ENCODE measurements around the gene RAB3IL1.

The RAB3IL1 gene

DNA sequence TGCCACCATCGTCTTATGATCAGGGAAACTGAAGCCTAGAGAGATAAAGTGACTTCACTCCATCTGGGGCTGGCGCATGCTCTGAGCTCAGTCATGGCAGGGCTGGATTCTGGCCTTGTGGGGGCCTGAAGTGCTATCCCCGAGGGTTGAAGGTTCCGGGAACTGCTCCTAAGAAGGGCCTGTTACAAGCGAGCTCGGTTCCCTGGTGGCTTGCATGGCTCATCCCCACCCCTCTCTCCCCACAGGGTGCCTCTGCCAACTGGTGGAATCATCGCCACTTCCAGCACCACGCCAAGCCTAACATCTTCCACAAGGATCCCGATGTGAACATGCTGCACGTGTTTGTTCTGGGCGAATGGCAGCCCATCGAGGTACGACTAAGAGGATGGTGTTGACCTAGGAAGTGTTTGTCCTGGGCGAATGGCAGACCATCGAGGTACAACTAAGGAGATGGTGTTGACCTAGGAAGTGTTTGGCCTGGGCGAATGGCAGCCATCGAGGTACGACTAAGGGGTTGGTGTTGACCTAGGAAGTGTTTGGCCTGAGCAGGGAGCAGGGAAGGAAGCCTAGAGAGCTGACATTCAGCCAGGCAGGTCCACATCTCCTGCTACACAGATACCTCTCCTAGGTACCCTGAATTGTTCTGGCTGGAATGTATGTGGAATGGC lies 69.3 kb downstream of the RAB3IL1 start:
- H3K9ac ChIP-seq (ENCODE audit: low read depth in 1 of 2, low read length in 2 of 2) = no peak overlapping the region
- H3K36me3 ChIP-seq (ENCODE audit: control insufficient read depth in 2 of 2, insufficient read depth in 2 of 2, low read length in 2 of 2) = peaks cover 0 to 2% of the 10 kb centered on the region in 2 donors

More for the DNA sequence above, 69.3 kb downstream of the RAB3IL1 start:
- Histone ChIP-seq H3K4me1 (ENCODE audit: control insufficient read depth in 2 of 2, insufficient read depth in 2 of 2, low read length in 2 of 2) (no peaks in the 10 kb centered on the region), H3K27me3 (ENCODE audit: control insufficient read depth in 2 of 2, insufficient read depth in 2 of 2, low read length in 2 of 2) (no peaks in the 10 kb centered on the region), H3K9me3 (ENCODE audit: control insufficient read depth in 2 of 2, low read length in 2 of 2) (no peaks in the 10 kb centered on the region), H3K27ac (ENCODE audit: low read depth in 2 of 2, low read length in 2 of 2) (no peak overlapping the region), H3K4me3 (ENCODE audit: low read length in 2 of 2) (no peak overlapping the region)

Measured in mucosa of rectum (tissue), 2 donors.